Esophagus (tissue), 2 donors: ENCODE data around the gene MUC6. TPM values are rescaled to one million over a fixed set of nuclear protein-coding genes. Genes with fewer than 3 reads are reported as not detected.

Source experiments
- H3K27ac ChIP-seq, 2 donors: one replicate each; pipeline ENCODE4 v1.5.1; 2013; ENCODE audit warnings: low read depth in 2 of 2, mild to moderate bottlenecking in 2 of 2, inconsistent platforms in 1 of 2, low read length in 1 of 2, moderate library complexity in 1 of 2
- H3K27me3 ChIP-seq, 2 donors: one replicate each; pipeline ENCODE4 v1.6.1; 2013; ENCODE audit warnings: low read length in 2 of 2, control low read depth in 1 of 2, mild to moderate bottlenecking in 1 of 2; ENCODE audit not compliant: insufficient read depth in 2 of 2, control insufficient read depth in 1 of 2
- H3K36me3 ChIP-seq, 2 donors: one replicate each; pipeline ENCODE4 v1.6.1; 2013; ENCODE audit warnings: low read length in 1 of 2; ENCODE audit not compliant: control insufficient read depth in 2 of 2, insufficient read depth in 2 of 2
- H3K4me1 ChIP-seq, 2 donors: one replicate each; pipeline ENCODE4 v1.6.1; 2013; ENCODE audit warnings: low read length in 1 of 2; ENCODE audit not compliant: control insufficient read depth in 2 of 2, insufficient read depth in 2 of 2
- H3K4me3 ChIP-seq, 2 donors: one replicate each; pipeline ENCODE4 v1.5.1; 2013; ENCODE audit warnings: low read length in 2 of 2, mild to moderate bottlenecking in 2 of 2, low read depth in 1 of 2, moderate library complexity in 1 of 2
- H3K9me3 ChIP-seq, 2 donors: one replicate each; pipeline ENCODE4 v1.6.1; 2013; ENCODE audit warnings: mild to moderate bottlenecking in 2 of 2, low read depth in 1 of 2, low read length in 1 of 2, moderate library complexity in 1 of 2; ENCODE audit not compliant: control insufficient read depth in 2 of 2, insufficient read depth in 1 of 2
- WGBS, 2 donors: extraction: QIAGEN DNeasy Blood & Tissue Kit; methylation state at CpG; one replicate each; pipeline ENCODE4 v1.1.7; 2013; 5-methylcytosine and 5-hydroxymethylcytosine counted together
- polyA plus RNA-seq, 2 donors: library from polyadenylated mRNA; stranded (reverse); fragments of 200-250 nt; gene quantifications; one replicate each; pipeline ENCODE4 v1.2.3, GENCODE V29; 2013
- donor health status: healthy with polysubstance abuse.
- donor health status: Bipolar disorder and iron deficiency.

MUC6 gene
- polyA plus RNA-seq, 2 donors = 0.26 to 0.46 TPM

GRCh38 chr11:1026163-1026450 is 10.4 kb downstream of the MUC6 start:
- Histone ChIP-seq H3K36me3 (no peaks in the 10 kb centered on the region), H3K4me1 (no peaks in the 10 kb centered on the region), H3K4me3 (no peak overlapping the region), H3K9me3 (no peaks in the 10 kb centered on the region), H3K27ac (no peak overlapping the region), H3K27me3 (no peaks in the 10 kb centered on the region)
- WGBS, 2 donors = 82 to 89% methylated on average over 14 of the region's 14 CpGs

GRCh38 chr11:1025410-1026162 is 10.9 kb downstream of the MUC6 start:
- H3K4me3 ChIP-seq = no peak overlapping the region
- H3K4me1 ChIP-seq = no peaks in the 10 kb centered on the region
- H3K36me3 ChIP-seq = no peaks in the 10 kb centered on the region
- no peaks in the 10 kb centered on the region for H3K9me3 ChIP-seq
- no peak overlapping the region for H3K27ac ChIP-seq
- no peaks in the 10 kb centered on the region for H3K27me3 ChIP-seq
- WGBS, 2 donors = 71 to 76% methylated on average over 32 to 35 of the region's 35 CpGs

- Histone ChIP-seq H3K4me1 (no peaks in the 10 kb centered on the region), H3K27ac (no peak overlapping the region), H3K36me3 (no peaks in the 10 kb centered on the region), H3K27me3 (no peaks in the 10 kb centered on the region), H3K4me3 (no peak overlapping the region), H3K9me3 (no peaks in the 10 kb centered on the region)
- WGBS, 2 donors = 83% methylated on average over 48 of the region's 48 CpGs
Measured at GRCh38 chr11:1024597-1025409, 11.7 kb downstream of the MUC6 start.

GRCh38 chr11:1023811-1024596 is 12.5 kb downstream of the MUC6 start:
- Histone ChIP-seq H3K36me3 (no peaks in the 10 kb centered on the region), H3K4me3 (no peak overlapping the region), H3K27me3 (no peaks in the 10 kb centered on the region), H3K27ac (no peak overlapping the region), H3K9me3 (no peaks in the 10 kb centered on the region), H3K4me1 (no peaks in the 10 kb centered on the region)
- WGBS, 2 donors = 93 to 96% methylated on average over 50 of the region's 50 CpGs

DNA sequence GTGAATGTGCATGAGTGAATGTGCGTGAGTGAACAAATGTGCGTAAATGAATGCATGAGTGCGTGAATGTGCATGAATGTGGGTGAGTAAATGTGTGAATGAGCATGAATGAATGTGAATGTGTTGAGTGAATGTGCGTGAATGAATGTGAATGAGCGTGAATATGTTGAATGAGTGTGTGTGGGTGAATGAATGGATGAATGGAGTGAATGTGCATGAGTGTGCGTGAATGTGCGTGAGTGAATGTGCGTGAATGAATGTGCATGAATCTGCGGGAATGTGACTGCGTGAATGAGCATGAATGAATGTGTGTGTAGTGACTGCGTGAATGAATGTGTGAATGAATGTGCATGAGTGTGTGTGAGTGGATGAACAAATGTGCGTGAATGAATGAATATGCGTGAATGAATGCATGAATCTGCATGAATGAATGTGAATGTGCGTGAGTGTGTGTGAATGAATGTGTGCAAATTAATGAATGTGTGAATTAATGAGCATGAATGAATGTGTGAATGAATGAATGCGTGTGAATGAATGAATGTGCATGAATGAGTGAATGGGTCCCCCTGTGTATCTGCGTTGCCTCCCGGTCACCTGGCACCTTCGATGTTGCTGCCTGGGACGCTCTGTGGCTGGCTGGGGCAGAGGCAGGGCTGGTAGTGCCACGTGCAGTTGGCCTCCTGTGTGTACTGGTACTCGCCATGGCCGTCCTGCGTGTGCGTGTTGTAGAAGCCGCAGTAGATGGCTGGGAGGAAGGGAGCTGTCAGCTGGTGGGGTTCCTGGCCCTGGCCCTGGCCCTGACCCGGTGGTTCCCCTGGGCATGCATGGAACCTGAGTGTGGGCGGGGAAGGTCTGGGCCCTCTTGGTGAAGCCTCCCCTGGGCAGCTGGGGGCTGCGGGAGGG is 13.4 kb downstream of the MUC6 start:
- 92% methylated on average over 28 of the region's 28 CpGs for WGBS, 2 donors
- Histone ChIP-seq H3K4me3 (no peak overlapping the region), H3K27ac (no peak overlapping the region), H3K27me3 (no peaks in the 10 kb centered on the region), H3K9me3 (no peaks in the 10 kb centered on the region), H3K36me3 (no peaks in the 10 kb centered on the region), H3K4me1 (no peaks in the 10 kb centered on the region)

GRCh38 chr11:1022411-1022810 is 14.1 kb downstream of the MUC6 start:
- H3K27ac ChIP-seq = no peak overlapping the region
- no peak overlapping the region for H3K4me3 ChIP-seq
- peaks cover 0 to 2% of the 10 kb centered on the region in 2 donors for H3K4me1 ChIP-seq
- no peaks in the 10 kb centered on the region for H3K27me3 ChIP-seq
- peaks cover 0 to 4% of the 10 kb centered on the region in 2 donors for H3K36me3 ChIP-seq
- peaks cover 0 to under 1% of the 10 kb centered on the region in 2 donors for H3K9me3 ChIP-seq
- 95 to 97% methylated on average over 7 of the region's 7 CpGs for WGBS, 2 donors

GRCh38 chr11:1020211-1020905 is 16.2 kb downstream of the MUC6 start:
- no peak overlapping the region for H3K4me3 ChIP-seq
- H3K27me3 ChIP-seq = no peaks in the 10 kb centered on the region
- no peak overlapping the region for H3K27ac ChIP-seq
- WGBS, 2 donors = 92% methylated on average over 19 of the region's 19 CpGs
- peaks cover 0 to 4% of the 10 kb centered on the region in 2 donors for H3K36me3 ChIP-seq
- H3K4me1 ChIP-seq = peaks cover 0 to 11% of the 10 kb centered on the region in 2 donors
- peaks cover 0 to 4% of the 10 kb centered on the region in 2 donors for H3K9me3 ChIP-seq

GRCh38 chr11:1019321-1019910 is 17.1 kb downstream of the MUC6 start:
- 86 to 89% methylated on average over 21 of the region's 21 CpGs for WGBS, 2 donors
- Histone ChIP-seq H3K4me1 (peaks cover 0 to 11% of the 10 kb centered on the region in 2 donors), H3K27me3 (no peaks in the 10 kb centered on the region), H3K4me3 (no peak overlapping the region), H3K9me3 (peaks cover 0 to 4% of the 10 kb centered on the region in 2 donors), H3K27ac (no peak overlapping the region), H3K36me3 (peaks cover 0 to 4% of the 10 kb centered on the region in 2 donors)
